Islet of Langerhans (tissue), 1 donor: ENCODE results near the gene APOBR.
A peak's percentile ranks its signal among the peaks of the same experiment; 100 is the strongest.
"Not testable (repeated sequence)": the region's sequence is repeated elsewhere in the genome, so short reads cannot be mapped to it uniquely, and the experiment has no call there.

Source experiments
- FAIRE-seq: peaks from one replicate; lab custom pipeline; 2011; peaks lifted over from hg19 to GRCh38; lab: Jason Lieb, UNC

The APOBR gene, protein sequence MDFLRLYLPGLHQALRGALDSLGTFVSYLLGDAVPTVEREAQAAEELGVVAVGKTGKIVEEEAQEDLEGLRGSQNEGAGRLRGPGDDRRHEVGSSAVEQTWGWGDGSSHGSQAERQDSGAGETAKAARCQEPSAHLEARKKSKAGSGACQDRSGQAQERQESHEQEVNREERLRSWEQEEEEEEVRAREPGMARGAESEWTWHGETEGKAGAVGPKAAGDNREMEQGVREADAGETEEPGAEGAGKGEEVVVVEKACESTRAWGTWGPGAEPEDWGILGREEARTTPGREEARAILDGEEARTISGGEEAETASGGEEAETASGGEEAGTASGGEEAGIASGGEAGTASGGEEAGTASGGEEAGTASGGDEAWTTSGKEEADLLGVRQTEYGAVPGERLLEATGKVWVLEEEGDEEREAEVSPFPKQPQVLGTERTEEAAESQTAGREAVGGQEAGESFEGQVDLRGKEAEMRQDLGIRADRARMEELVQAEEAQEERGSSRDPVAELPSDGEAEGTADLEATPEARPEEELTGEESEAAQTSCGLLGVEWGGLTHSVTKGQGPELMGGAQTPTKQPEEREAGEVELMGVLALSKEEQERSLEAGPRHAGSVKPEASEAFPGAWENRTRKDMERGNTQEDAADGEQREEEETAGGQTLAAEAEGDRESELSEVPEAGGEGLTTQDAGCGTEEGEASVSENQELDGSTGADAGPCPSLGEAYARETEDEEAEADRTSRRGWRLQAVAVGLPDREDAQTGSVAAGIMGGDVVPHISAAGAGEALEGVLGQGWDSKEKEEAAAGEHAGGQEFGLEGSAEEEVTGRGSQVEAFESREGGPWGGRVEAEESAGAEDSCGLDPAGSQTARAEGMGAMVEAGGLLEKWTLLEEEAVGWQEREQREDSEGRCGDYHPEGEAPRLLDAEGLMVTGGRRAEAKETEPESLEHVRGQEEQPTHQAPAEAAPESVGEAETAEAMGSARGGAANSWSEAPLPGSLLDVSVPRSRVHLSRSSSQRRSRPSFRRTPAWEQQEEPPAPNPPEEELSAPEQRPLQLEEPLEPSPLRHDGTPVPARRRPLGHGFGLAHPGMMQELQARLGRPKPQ

DNA sequence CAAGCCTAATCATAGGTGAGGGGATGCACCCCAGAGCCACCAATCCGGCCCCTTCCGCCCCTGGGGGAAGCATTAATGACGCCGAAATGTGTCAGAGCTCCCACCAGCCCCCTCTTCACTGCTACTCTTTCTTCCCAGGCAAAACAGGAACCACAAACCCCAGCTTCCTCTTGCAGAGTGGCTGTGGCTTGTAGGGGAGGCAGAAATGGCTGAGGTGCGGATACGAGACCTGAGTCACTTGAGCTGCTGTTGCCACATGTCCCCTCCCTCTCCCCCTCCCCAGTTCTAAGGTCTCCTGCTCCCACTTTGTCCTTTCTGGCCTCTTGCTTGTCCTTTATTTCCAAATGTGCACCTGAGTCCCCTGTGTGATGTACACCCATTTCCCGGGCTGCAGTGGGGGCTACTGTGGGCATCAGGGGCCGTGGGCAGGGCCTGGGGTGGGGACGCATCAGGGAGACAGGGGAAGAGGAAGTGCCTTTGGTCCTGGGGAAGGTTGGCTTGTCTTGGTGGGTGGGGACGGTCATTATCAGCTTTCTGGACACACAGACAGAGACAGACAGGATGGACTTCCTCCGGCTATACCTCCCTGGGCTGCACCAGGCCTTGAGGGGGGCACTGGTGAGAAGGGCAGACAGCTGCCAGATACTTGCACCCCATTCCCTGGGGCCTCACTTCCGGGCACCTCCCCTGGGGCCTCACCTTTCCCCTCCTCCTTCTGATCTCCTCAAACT, at the start of gene APOBR:
Gene APOBR (plus strand): TSS at position 523 of the 731 bp plus-strand sequence. CDS start 39 bp downstream, at position 562.
- no peak for FAIRE-seq

DNA sequence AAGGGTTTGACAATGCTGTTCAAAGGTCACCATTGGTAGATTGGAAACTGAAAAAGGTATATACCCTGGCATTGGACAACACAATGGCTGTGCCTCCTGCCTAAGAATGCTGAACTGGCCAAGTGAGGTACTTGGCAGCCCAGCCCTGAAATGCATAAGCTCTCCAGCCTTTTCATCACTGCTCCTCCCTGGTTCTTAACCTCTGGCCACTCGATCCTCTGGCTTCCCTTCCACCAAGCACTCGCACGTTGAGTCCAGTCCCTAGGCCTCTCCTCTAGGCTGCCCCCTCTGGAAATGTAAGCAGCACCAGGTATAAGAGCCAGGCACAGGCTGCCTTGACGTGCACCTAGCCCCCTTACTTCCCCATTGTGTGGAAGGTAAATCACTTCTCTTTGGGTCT, 48.1 kb upstream of the APOBR start:
- not testable (repeated sequence) for FAIRE-seq

DNA sequence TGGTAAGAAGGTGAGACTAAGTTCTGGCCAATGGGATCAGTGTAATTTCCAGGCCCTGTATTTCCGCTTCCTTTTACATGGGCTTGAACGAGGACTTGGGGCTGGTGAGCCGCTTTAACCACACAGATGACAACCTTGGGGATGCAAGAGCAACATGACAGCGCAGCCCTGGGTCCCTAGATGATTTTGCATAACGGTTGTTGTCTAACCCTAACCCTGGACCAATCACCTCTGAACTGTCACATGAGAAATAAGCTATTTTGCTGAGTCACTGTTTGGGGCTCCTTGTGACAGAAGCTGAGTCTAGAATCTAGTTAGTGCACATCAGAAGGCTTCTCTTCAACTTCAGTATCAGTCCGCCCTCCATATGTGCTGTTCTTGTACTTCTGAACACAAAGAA, 47.4 kb upstream of the APOBR start:
- FAIRE-seq: not testable (repeated sequence)

DNA sequence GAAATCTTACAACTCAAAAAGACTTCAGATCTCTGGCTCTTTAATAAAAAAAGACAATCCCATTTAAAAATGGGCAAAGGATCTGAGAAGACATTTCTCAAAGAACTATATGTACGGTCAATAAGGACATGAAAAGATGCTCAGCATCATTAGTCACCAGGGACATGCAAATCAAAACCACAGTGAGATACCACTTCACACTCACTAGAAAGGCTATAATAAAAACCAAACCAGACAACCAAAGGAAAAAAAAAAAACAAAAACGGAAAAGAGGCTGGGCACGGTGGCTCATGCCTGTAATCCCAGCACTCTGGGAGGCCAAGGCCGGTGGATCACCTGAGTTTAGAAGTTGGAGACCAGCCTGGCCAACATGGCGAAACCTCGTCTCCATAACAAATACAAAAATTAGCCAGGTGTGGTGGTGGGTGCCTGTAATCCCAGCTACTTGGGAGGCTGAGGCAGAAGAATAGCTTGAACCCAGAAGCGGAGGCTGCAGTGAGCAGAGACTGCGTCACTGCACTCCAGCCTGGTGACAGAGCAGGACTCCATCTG, 20.7 kb upstream of the APOBR start:
- no peak for FAIRE-seq

DNA sequence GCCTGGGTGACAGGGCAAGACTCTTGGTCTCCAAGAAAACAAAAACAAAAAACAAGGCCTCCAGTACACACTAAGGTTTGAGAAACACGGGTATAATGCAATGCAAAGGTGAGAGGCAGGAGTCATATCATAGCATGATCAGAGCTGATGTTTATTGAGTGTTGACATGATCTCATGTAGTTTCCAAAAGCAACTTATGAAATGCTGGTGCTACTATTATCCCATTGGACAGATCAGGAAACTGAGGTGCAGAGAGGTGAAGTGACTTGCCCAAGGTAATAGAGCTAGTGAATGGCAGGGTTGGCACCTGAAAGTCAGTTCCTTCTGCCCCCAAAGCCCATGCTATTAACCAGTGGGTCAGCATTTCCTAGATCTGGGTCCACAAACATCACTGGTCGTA, 19.2 kb upstream of the APOBR start:
- no peak for FAIRE-seq

DNA sequence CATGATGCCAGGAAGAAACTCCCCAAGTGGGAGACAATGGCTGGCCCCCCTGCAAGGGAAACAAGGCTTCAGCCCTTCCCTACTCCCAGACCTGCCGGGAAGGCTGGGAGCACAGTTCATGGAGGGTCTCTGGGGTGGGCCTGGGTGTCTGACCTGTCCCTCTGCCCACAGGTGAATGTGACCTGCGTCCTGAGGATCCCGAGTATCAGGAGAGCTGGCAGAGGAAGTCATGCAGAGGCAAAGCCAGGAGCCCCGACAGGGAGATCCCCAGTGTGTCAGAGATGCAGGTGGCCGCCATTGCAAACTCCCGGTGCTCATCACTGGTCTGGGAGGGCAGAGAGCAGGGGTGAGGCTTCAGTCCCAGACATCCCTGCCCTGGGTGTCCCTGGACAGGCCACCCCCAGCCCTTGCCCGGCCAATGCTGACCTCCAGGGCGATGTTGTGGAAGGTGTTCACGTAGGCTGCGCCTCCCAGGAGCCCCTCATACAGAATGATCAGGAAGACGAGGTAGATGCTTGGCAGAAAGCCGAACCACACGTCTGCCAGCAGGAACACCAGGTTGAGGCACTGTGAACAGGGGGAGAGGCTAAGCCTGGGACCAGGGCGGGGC, 17.0 kb upstream of the APOBR start:
- no peak for FAIRE-seq

DNA sequence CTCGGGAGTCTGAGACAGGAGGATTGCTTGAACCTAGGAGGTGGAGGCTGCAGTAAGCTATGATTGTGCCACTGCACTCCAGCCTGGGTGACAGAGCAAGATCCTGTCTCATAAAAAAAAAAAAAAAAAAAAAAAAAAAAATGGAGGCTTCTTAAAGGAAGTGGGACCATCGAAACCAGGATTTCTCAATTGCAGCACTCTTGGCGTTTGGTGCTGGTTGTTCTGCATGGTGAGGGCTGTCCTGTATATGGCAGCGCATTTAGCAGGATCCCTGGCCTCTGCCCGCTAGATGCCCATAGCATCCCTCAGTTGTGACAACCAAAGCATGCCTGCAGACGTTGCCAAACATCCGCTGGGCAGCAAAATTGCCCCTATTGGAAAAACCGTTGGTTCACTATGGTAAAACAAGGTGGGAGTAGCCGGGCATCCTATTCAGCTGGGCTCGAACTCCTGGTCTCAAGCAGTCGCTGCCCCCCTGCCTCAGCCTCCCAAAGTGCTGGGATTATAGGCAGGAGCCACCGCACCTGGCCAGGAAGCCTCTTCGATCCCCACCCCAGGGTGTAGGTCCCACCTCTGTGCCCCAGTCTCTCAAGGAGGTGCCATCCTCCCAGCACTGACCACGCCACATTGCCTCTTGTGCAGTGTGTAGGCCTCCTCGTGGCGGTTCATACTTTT, 15.8 kb upstream of the APOBR start:
- no peak for FAIRE-seq

DNA sequence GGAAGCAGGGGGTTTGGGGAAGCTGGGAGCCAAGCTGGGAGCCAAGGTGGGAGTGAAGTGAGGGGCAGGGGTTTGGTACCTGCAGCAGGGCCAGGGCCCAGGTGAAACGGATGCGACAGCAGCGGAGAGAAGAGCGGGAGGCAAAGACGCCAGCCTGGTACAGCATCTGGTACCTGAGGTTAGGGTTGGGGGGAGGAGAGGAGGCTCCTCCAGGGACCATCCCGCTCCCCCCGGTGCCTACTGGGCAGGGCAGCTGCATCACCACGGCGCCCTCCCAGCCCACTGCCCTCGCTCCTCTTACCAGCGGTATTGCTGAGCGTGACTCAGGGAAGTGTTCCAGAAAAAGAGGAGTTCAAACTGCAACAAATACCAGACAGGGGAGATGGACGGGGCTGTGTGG, 12.4 kb upstream of the APOBR start:
- no peak for FAIRE-seq

DNA sequence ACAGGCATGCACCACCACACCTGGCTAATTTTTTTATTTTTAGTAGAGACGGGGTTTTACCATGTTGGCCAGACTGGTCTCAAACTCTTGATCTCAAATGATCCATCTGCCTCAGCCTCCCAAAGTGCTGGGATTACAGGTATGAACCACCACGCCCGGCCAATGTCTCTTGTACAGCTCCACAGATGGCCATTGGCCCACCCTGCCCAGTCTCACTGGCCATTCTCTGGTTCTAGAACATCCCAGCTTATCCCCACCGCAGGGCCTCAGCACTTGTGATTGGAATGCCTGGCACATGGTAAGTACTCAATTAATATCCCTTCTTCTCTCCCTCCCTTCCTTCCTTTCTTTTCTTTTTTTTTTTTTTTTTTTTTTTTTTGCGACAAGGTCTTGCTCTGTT, 11.1 kb upstream of the APOBR start:
- not testable (repeated sequence) for FAIRE-seq

DNA sequence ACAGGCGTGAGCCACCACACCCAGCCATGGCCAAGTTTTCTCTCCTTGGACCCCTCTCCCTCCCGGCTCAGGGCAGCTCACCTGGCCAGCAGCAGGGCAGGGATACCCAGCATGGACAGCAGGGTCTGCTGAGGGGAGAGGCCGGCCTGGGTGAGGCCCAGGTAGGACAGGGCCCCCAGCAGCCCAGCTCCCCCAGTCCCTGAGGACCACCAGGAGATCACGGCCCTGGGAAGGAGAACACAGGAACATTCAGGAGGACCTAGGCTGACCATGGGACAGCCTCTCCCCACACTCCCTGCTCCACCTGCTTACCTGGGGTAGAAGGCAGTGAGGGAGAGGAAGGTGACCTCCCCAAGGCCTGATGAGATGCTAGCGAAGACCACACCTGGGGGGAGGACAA, 8.2 kb upstream of the APOBR start:
- no peak for FAIRE-seq

DNA sequence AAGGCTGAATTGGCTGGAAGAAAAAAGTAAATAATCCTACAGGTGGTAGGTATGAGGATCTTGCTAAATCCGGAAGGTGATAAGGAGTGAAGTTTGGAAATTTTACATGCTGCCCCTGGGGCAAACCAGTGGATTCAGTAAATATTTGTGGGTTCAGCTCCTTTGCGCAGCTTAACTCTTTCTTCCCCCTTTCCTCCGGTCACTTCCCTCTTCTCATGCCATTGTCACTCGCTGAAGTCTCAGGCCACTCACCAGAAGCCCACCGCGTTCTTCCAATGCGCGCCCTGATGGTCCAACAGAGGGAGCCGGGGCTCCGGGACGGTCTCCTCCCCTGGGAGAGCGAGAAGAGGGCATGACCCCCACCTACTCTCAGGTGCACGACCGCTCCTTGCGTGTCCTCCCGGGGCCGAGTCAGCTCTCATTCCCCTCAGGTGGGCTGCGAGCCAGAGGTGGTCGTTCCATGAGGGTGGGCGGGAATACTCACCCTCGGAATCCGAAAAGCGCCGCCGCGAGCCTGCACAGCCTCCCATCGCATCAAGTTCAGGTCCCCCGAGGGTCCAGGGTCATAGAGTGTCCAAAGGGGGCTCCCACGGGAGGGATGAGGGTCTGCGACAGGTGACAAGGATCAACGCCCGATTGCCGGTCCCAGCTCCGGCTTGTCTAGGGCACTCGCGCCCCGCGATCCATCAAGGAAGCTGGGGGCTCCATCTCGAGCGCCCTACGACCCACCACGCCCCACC, 3.0 kb upstream of the APOBR start:
- no peak for FAIRE-seq

DNA sequence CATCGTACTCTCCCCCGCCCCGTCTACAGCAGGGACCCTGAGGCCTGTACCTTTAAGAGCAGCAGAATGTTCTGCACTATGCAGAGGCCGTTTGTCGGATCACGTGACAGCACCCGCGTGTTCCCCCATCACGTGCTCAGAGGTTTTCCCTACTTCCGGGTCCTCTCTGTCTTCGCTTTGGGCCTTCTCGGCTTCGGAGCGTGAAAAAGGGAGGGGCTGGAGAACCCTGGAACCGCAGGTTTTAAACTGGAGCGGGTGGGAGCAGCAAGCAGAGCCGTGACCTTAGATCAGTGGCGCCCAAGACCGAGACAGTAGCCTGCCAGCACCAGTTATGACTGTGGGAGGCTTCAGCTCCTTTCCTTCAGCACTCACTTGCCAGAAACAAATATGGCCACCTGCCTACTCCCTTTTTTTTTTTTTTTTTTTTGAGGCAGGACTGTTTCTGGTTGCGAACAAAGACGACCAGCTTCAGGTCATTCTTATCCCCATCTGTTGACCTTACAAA, 2.4 kb upstream of the APOBR start, which contains the start of gene CLN3:
Gene CLN3 (minus strand): TSS at position 105 of the 505 bp plus-strand sequence. CDS start 315 bp downstream, outside the sequence.
- peak; percentile 43 for FAIRE-seq

DNA sequence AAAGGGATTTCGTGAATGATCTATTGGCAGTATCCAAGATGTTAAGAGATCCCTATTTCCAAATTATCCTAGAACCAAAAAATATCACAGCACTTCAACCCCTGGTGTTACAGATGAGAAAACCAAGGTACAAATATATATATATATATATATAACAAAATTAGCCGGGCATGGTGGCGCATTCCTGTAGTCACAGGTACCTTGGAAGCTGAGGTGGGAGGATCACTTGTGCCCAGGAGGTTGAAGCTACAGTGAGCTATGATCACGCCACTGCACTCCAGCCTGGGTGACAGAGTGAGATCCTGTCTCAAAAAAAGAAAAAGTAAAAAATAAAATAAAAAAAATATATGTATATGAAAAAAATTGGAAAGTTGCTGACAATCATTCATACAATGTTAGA, 1.9 kb upstream of the APOBR start:
- FAIRE-seq: no peak

DNA sequence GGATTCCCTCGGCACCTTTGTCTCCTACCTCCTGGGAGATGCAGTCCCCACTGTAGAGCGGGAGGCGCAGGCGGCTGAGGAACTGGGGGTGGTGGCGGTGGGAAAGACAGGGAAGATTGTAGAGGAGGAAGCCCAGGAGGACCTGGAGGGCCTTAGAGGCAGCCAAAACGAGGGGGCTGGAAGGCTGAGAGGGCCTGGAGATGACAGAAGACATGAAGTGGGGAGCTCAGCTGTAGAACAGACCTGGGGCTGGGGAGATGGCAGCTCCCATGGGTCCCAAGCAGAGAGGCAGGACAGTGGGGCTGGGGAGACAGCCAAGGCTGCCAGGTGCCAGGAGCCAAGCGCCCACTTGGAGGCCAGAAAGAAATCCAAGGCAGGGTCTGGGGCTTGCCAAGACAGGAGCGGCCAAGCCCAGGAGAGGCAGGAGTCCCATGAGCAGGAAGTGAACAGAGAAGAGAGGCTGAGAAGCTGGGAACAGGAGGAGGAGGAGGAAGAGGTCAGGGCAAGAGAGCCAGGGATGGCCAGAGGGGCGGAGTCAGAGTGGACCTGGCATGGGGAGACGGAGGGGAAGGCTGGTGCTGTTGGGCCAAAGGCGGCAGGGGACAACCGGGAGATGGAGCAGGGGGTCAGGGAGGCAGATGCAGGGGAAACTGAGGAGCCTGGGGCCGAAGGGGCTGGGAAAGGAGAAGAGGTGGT, 803 bp downstream of the APOBR start:
- FAIRE-seq: no peak

DNA sequence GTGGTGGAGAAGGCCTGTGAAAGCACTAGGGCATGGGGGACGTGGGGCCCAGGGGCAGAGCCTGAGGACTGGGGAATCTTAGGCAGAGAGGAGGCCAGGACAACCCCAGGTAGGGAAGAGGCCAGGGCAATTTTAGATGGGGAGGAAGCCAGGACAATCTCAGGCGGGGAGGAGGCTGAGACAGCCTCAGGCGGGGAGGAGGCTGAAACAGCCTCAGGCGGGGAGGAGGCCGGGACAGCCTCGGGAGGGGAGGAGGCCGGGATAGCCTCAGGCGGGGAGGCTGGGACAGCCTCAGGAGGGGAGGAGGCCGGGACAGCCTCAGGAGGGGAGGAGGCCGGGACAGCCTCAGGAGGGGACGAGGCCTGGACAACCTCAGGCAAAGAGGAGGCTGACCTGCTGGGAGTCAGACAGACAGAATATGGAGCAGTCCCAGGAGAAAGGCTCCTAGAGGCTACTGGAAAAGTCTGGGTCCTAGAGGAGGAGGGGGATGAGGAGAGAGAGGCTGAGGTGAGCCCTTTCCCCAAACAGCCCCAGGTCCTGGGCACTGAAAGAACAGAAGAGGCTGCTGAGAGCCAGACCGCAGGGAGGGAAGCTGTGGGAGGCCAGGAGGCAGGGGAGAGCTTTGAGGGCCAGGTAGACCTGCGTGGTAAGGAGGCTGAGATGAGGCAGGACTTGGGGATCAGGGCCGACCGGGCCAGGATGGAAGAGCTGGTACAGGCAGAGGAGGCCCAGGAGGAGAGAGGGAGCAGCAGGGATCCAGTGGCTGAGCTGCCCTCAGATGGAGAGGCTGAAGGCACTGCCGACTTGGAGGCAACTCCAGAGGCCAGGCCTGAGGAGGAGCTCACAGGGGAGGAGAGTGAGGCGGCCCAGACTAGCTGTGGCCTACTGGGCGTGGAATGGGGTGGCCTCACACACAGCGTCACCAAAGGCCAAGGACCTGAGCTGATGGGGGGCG, 1.6 kb downstream of the APOBR start:
- FAIRE-seq: no peak

DNA sequence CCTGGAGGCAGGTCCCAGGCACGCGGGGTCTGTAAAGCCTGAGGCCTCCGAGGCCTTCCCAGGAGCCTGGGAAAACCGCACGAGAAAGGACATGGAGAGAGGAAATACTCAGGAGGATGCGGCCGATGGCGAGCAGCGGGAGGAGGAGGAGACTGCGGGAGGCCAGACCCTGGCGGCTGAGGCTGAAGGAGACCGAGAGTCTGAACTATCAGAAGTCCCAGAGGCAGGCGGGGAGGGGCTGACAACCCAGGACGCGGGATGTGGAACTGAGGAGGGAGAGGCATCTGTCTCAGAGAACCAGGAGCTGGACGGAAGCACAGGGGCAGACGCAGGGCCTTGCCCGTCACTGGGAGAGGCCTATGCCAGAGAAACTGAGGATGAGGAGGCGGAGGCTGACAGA, 2.4 kb downstream of the APOBR start:
- no peak for FAIRE-seq

DNA sequence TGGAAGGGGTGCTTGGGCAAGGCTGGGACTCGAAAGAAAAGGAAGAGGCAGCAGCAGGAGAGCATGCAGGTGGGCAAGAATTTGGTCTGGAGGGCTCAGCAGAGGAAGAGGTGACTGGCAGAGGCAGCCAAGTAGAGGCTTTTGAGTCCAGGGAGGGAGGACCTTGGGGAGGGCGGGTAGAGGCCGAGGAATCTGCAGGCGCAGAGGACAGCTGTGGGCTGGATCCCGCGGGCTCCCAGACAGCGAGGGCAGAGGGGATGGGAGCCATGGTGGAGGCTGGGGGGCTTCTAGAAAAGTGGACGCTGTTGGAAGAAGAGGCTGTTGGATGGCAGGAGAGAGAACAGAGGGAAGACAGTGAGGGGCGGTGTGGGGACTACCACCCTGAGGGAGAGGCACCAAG, 2.9 kb downstream of the APOBR start:
- no peak for FAIRE-seq
